Globus pallidus (tissue), 1 donor: ENCODE measurements around the gene TMEM232.
"Not testable (repeated sequence)": the region's sequence is repeated elsewhere in the genome, so short reads cannot be mapped to it uniquely, and the experiment has no call there.

Source experiments
- DNase-seq: peaks from one replicate; pipeline ENCODE4 v3.0.0-alpha.2; 2015; ENCODE audit warnings: low spot score

TMEM232 gene

GRCh38 chr5:110707260-110707844, 19.1 kb downstream of the TMEM232 start:
- peak; percentile 12 for DNase-seq

- no peak for DNase-seq
These were observed 21.1 kb downstream of the TMEM232 start for GRCh38 chr5:110705349-110705748.

- no peak for DNase-seq
These were observed 23.0 kb downstream of the TMEM232 start for GRCh38 chr5:110703481-110703880.

GRCh38 chr5:110702704-110703103, 23.8 kb downstream of the TMEM232 start:
- no peak for DNase-seq

- DNase-seq: no peak
These were observed 24.2 kb downstream of the TMEM232 start for GRCh38 chr5:110702300-110702699.

GRCh38 chr5:110692669-110693068, 33.8 kb downstream of the TMEM232 start:
- not testable (repeated sequence) for DNase-seq

GRCh38 chr5:110690587-110690986, 35.9 kb downstream of the TMEM232 start:
- DNase-seq: not testable (repeated sequence)

GRCh38 chr5:110687485-110687884, 39.0 kb downstream of the TMEM232 start:
- DNase-seq: no peak

GRCh38 chr5:110686270-110686669, 40.2 kb downstream of the TMEM232 start:
- DNase-seq: no peak

- DNase-seq: no peak
These were observed 44.5 kb downstream of the TMEM232 start for GRCh38 chr5:110681953-110682352.

GRCh38 chr5:110681109-110681508, 45.4 kb downstream of the TMEM232 start:
- no peak for DNase-seq

- DNase-seq: not testable (repeated sequence)
These were observed 49.9 kb downstream of the TMEM232 start for GRCh38 chr5:110676554-110676953.

- DNase-seq: no peak
These were observed 61.2 kb downstream of the TMEM232 start for GRCh38 chr5:110665184-110665726.

GRCh38 chr5:110663525-110663924, 62.9 kb downstream of the TMEM232 start:
- DNase-seq: no peak

GRCh38 chr5:110658006-110658405, 68.5 kb downstream of the TMEM232 start:
- DNase-seq: no peak

- peak; percentile 38 for DNase-seq
These were observed 73.1 kb downstream of the TMEM232 start for GRCh38 chr5:110653231-110653970.

GRCh38 chr5:110651507-110651906, 75.0 kb downstream of the TMEM232 start:
- DNase-seq: no peak

GRCh38 chr5:110644357-110644756, 82.1 kb downstream of the TMEM232 start:
- DNase-seq: no peak

GRCh38 chr5:110638970-110639902, 87.2 kb downstream of the TMEM232 start:
- DNase-seq: no peak

- no peak for DNase-seq
These were observed 92.0 kb downstream of the TMEM232 start for GRCh38 chr5:110634475-110634874.

GRCh38 chr5:110631236-110631635, 95.2 kb downstream of the TMEM232 start:
- no peak for DNase-seq

- no peak for DNase-seq
These were observed 96.1 kb downstream of the TMEM232 start for GRCh38 chr5:110630350-110630749.
